Right ventricle myocardium inferior (tissue), 1 donor: ENCODE data around the gene PRKCE. TPM values are rescaled to one million over a fixed set of nuclear protein-coding genes. Genes with fewer than 3 reads are reported as not detected.

Source experiments
- ATAC-seq: fragments of 200-7000 bp; cut with Tn5 transposase; one replicate; pipeline ENCODE4 v1.9.1; 2020; ENCODE audit warnings: mild to moderate bottlenecking, moderate library complexity
- DNase-seq: peaks from one replicate; pipeline ENCODE4 v3.0.0; 2021; ENCODE audit errors: missing footprints
- intact Hi-C: fragments of 100-400 bp; cut with DNase I; formaldehyde crosslinking; loops from one replicate; pipeline ENCODE4 v1.11.0; 2022
- total RNA-seq: library from RNA; stranded (reverse); fragmentation: NEBNext Ultra II Directional; extraction: Animal tissue kit (Norgen Biotek cat#: 25700); gene quantifications from one replicate; pipeline ENCODE4 v1.2.1, GENCODE V29; 2021
- donor health status: DM: no; HTN: yes; CAD: no; lungs with severe emphysema.

Gene PRKCE
- total RNA-seq, 1 donor from 2014 or later = 17.8 TPM

DNA sequence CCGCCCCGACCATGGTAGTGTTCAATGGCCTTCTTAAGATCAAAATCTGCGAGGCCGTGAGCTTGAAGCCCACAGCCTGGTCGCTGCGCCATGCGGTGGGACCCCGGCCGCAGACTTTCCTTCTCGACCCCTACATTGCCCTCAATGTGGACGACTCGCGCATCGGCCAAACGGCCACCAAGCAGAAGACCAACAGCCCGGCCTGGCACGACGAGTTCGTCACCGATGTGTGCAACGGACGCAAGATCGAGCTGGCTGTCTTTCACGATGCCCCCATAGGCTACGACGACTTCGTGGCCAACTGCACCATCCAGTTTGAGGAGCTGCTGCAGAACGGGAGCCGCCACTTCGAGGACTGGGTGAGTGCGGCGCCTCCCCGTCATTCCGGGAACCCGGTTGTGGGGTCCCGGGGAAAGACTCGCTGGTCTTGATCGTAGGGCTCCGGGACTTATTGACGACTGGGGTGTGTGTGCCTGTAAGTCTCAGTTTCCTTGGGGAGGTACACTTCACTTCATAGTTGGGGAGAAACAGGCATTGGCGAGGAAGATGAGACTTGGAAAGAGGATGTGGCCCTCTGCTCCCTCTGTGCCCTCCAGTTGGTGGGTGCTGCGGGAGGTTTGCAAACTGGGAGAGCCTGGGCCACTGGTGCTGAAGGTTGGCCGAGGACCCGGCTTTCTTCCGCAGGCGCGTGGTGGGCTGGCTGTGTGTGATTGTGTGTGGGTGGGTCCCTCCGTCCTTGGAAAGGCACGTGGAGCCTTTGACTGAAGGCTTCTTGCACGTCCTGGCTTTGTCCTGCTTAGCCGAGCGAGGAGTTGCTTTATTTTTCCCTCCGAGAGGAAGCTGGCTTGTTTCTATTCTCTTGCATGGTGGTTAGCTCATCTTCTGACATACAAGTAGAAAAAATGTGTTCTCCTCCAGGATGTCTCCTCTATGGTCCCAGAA is 886 bp downstream of the PRKCE start:
- intact Hi-C loops = loop anchor here (2.0 to 10.0 kb wide), 2 partner anchors 52 to 208 kb away; no protein-coding TSS in a partner anchor
- ATAC-seq (no peak), DNase-seq (peak; percentile 74)

DNA sequence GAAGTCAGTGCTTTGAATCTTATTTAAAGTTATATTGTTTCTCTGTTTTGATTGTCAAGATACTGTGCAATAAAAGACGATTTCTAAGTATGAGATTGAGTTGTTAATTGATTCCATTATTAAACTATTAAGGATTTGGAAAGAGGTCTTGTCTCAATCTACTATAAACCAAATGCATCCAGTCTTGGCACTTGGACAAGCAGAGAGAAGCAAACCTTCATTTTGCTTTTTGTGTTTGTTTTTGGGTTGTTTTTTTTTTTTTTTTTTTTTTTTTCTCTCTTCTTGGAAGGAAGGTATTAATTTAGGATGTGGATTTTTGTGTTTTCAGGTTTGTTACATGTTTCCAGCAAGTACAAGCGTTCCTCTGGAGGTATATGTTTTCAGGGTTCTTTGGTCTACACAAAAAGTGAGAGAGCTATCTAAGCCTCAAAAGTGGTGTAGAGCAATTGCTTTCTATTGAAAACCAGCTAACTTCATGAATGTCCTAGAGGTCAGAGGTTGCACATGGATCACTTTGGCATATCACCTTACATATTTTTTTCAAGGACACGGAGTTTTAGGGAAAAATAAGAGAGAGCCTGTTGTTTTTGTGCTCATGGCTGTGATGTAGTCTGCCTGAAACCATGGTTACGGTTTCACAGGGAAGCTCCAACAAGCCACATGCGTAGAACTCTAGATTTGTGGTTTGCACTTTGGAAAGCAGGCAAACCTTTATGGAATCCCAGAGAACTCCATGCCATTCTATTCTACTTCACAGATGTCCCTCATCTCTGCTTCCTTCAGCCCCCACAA is 1.8 kb downstream of the PRKCE start:
- DNase-seq (no peak), ATAC-seq (no peak)
- intact Hi-C loops = loop anchor here (2.0 to 10.0 kb wide), 2 partner anchors 51 to 207 kb away; no protein-coding TSS in a partner anchor

DNA sequence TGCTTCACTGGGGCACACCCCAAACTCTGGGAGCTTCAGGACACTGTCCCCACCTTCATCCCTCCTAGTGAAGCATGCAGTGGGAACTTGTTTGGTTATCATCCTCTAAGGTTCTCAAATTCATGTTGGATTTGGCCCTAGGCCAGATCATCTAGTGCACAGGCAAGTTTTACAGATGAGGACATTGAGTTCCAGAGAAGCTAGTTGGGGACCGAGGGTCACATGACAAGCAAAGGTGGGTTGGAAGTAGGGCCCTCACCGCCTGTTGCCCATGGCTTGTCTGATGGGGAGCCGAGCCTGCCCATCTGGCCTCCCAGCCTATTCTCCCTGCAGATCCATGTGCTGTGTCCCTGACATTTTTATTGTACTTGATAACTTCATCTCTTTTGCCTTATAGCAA is 2.8 kb downstream of the PRKCE start:
- intact Hi-C loops = loop anchor here (10.0 kb wide), 1 partner anchor 51 kb away; no protein-coding TSS in a partner anchor
- no peak for DNase-seq
- no peak for ATAC-seq

DNA sequence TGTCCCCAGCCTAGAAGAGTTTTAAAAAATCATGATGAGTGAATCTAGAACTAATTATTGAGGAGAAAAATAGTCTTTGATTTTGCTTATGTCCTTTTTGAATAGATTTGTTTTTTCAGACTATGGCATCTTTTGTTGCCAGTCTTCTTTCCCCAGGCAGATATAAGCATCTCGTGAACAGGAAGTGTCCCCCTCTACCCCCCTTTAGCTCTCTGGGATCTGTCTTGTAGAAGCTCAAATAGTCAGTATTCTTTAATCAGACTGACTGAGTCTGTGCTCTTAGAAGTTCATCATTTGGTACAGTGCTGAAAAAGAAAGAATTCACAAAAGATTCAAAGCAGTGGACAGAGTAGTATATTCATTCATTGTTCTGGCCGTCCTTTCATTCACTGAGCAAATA is 10.4 kb downstream of the PRKCE start:
- ATAC-seq = no peak
- intact Hi-C loops = no loop called here

DNA sequence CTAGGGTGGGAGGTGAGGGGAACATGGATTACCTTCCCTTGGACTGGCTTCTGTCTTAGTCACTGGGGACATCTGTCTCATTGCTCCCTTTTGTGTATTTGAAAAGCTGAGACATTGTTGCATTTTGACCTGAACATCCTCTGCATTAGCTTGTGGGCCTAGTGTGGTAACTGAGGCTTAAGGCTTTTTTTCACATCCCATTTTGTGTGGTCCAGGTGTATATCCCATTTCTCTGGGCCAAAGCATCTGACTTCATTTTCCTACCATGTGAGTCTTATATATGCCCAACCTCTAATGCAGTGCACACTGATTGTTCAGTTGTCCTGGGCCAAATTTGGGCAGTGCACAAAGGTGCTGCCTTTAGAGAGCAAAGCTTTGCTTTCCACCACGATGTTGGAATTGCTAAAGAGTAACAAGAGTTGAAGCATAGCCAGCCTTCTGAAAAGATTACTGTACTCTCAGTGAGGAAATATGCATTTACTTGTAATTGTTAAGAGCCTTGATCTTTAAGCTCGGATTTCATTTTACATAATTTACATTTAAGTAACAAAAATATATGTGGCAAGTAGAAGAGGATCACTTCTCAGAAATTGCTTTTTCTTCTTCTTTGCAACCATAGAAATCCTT is 13.3 kb downstream of the PRKCE start:
- intact Hi-C loops = no loop called here
- DNase-seq = no peak
- no peak for ATAC-seq

More for the DNA sequence above, 10.4 kb downstream of the PRKCE start:
- DNase-seq = no peak

DNA sequence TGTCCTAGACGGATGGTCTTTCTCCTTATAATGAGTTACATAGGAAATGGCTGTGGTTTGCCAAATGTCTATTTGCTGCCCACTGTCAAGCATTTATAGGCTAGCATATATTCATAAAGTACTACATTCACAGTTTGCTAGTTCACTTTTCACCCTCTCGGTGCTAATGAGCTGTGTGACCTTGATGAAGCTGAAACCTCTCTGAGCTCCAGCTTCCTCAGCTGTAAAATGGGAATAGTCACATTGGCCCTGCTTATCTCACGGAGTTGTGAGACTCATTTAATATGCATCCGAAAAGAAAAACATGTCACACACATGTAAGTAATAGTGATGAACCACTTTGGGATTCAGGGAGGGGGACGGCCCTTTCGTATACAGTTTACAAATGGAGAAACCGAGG is 17.0 kb downstream of the PRKCE start:
- ATAC-seq (no peak), DNase-seq (no peak)
- intact Hi-C loops = no loop called here

DNA sequence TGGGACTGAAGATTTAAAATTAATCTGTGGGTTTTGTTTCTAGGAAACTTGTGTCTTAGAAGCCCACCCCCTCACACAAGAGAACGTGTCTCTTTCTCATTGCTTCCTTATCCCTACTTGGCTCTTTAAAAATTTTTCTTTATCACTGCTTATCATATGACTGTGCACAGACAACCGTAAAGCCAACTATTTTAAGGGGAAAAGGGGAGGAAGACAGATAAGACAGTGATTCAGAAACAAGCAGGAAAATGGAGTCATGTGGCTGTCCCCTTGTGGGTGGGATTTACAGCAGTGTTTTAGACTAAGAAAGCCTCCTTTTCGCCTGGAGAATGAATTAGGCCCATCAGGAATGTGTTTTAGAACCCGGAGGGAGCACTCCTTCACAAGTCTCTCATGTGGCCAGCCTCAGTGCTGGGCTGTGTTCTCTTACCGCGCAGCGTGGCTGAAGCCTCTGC is 17.6 kb downstream of the PRKCE start:
- DNase-seq (no peak), ATAC-seq (peak; percentile 67)
- intact Hi-C loops = no loop called here

DNA sequence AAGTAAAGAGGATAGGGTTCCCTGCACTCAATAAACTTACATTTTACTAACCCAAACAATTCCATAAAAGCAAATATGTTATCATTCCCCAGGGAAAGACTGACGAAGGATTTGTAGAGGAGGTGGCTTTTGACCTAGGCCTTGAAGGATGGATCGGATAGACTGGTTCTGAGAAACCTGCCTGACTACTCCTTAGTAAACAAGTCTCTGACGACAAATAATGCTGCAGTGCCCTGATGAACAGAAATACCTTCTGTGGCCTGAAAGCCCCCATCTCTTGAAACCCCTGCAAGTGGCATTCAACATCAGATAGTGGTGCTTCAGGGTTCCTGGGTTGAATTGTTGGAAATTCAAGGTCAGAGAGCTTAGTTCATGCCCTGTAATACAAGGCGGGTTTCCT is 19.2 kb downstream of the PRKCE start:
- no peak for ATAC-seq

DNA sequence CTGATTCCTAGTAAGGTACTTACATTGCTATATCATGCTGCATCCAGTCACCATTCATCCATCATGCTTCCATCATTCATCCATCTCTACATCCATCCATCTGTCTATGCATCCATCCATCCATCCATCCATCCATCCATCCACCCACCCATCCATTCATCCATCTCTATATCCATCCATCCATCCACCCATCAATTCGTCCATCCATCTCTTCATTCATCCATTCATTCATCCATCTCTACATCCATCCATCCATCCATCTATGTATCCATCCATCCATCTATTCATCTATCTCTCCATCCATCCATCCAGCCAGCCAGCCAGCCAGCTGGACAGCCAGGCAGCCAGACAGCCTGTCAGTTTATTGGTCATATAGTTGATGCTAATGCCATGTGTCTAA is 20.7 kb downstream of the PRKCE start:
- DNase-seq (no peak), ATAC-seq (no peak)
- intact Hi-C loops = no loop called here

More for the DNA sequence above, 19.2 kb downstream of the PRKCE start:
- intact Hi-C loops = no loop called here
- DNase-seq = no peak

DNA sequence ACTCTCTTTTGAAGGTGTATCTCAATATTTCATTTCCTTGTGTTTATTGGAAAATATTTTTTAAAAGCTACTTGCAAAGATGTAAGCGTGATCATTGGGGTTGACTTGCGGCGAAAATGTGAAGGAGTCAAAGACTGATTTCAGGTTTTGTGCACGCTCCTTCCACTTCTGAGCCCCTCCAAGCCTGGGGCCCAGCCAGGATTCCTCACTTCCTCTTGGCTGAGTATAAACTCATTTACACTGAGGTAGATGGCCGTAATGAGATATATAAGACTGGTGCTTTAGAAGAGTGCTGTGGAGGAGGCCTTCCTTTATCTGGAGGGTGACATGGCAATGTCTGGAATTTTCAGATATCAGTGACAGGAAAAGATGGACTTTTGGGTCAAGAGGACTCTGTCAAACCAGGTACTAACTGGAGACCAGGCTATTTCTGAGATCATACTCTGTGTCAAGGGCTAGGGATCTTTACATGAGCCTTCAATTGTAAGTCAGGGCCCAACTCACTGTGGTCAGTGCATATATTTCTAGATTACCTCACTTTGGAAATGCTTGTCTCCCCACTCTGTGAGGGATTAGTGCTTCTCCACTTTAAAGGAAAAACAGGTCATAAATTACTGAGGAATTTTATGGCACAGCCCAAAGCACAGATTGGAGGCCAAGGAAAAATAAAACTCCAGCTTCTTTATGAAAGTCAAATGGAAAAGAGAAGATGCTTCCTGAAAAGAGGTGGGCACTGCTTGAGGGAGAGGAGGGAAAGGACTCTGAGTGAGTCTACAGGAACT is 22.8 kb downstream of the PRKCE start:
- ATAC-seq (no peak), DNase-seq (no peak)
- intact Hi-C loops = no loop called here

DNA sequence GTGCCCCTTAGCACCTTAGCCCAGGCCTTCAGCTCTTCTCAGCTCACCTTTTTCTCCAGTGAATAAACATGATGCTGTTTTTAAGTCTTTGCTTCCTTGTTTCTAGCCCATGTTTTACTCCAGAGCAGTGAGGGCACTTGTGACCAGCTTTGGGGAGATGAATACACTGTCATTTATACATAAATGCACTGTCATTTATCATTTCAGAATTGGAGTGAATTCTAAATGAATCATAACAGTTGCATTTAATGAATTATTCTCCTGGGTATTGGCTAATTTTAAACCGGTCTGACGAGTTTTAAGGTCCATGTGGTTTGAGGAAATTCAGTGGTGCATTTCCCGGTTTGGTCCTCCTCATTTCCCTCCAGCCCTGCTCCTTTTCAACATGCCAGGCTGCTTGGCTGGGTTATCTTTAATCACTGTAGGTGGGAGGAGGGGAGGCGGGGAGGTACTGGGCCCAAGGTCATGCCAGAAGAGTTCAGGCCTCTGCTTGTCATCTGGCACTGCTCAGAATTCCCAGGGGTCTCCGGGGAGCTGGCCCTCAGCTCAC is 23.9 kb downstream of the PRKCE start:
- intact Hi-C loops = no loop called here
- peak; percentile 74 for ATAC-seq
- DNase-seq = no peak

DNA sequence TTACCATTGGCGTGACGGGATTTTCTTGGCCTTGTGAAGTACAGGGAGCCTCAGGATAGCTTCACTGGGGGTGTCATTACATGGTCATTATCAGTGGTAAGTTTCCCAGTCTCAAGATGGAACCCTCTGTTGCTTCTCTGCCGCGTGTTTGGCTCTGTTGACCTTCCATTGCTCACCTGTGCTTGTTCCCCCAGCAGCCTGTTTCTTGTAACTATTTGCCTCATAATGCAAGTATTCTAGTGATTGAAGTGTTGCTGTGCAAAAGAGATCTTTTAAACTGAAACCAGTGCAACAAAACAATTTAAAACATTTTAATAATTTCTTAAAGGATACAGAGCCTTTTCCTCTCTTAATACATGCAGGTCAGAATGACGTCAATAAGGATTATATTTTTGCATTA is 24.6 kb downstream of the PRKCE start:
- ATAC-seq (no peak), DNase-seq (no peak)
- intact Hi-C loops = no loop called here

DNA sequence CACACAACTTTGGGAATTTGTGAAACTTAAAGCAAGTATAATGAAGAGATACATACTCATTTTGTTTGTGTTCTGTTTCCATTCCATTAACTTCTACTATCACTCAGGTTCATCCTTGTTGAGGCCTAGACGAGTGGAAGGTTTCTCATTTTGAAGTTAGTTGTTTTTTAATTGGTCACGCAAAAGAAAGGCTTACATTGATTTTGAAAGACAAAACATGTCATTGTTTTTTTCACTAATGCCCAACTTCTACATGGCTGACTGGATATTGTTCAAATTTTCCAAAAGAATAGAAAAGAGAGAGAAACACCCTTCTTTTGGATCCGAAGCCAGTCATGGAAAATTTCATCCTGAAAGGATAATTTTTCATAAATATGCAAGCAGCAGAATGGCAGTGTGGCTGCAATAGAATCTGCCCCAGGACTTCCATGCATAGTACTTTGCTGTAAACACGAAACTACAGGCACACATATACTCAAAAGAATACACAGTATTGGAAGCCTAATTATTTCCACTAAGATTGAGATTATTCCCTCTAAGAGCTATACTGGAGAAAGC is 27.4 kb downstream of the PRKCE start:
- intact Hi-C loops = no loop called here
- no peak for DNase-seq
- no peak for ATAC-seq

DNA sequence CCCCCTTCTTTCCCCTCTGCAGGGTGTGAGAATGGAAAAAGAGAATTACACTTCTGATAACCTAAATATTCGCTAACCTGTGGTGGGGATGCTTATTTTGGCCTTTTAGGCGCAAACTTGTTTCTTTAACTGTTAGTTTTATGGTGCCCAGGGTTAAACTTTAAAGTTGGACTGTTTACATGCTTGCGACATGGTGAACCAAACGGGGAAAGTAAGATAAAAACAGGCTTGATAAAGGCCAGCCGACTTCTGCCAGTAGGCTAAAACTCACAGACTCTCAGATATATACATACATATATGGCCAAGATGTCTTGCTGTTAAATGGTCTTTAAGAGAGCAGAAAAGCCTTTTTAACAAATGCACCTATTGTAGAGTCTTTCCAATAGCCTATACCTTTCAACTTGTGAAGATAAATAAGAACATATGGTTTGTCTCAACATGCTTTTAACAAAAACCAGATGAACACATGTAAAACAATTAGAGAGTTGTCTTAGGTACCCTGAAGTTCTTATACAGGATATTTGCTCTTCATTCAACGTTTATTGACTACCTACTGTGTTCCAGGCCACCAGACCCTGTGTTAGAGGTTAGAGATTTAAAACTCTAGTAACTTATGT is 29.0 kb downstream of the PRKCE start:
- DNase-seq (no peak), ATAC-seq (no peak)
- intact Hi-C loops = no loop called here

DNA sequence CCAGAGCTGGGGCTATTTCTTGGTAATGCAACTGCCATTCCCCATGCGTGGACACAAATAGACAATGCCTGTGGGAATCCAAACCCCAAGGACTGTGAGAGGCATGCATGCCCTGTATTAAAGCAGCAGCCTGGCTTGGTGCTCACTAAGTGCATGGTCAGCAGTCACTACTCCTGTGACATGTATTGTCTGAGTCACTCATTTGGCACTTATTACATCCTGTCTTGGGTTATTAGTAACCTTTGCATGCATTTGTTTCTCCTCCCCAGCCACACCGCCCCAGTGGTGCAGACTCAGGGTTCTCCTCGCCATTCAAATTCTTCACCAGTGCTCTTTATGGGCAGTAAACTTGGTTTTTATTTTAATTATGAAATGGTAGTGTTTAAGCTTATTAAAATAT is 30.2 kb downstream of the PRKCE start:
- no peak for DNase-seq
- peak; percentile 69 for ATAC-seq
- intact Hi-C loops = no loop called here

DNA sequence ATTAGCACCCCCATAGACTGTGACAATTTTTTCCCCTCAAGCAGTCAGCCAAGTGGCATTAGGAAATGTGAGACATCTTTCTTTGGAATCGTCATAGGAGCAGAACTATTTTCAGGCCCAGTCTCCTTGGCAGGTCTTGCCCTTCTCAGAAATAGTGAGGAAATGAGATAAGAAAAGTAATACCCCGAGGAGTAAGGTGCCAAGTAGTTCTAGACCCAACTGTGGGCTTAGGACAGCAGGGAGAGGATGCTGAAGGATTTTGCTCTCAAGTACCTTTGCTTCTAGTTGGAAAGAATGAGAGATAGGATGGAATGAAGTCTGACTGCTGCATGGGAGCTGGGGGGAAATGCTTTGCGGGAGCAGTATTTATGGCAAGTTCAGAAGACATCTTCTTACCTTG is 31.8 kb downstream of the PRKCE start:
- intact Hi-C loops = no loop called here
- ATAC-seq (no peak), DNase-seq (no peak)

DNA sequence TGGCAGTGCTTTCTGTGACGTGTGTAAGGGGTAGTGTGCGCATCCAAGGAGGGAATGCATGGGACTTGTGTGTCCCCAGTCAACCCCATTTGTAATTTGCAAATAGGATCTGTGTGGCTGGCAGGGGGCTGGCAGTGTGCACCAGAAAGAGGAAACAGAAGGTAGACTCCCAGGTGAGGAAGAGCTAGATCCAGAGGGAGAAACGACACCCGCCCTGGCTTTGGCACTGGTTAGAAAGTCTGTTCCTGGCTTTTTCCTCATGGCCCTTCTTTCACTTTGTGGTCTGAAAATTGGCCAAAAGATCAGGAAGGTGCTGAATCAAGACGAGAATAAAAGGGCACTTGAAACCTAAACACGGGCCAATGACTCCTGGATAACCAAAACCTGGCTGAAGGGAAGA is 33.3 kb downstream of the PRKCE start:
- no peak for DNase-seq
- intact Hi-C loops = no loop called here
- ATAC-seq = no peak

DNA sequence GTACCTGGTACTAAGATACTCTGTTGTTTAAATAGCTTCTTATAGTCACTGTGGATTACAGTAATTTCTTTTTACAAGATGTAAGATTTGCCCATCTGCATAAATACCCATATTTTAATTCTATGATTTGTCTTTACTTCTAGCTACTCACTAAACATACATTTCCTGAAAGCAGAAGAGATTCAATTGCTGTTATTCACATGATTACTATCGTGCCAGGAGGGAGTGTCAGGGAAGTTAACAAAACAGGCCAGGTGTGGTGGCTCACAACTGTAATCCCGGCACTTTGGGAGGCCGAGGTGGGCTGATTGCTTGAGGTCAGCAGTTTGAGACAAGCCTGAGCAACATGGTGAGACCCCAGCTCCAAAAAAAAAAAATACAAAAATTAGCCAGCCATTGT is 33.8 kb downstream of the PRKCE start:
- ATAC-seq (no peak), DNase-seq (no peak)
- intact Hi-C loops = no loop called here
